HG02938 (cell line): ENCODE results near the gene PIGL.
"Not testable (repeated sequence)": the region's sequence is repeated elsewhere in the genome, so short reads cannot be mapped to it uniquely, and the experiment has no call there.

Experiments used
- ATAC-seq: cut with Tn5 transposase; IDR thresholded peaks from one replicate; pipeline ENCODE4 v1.9.1; 2021; ENCODE audit warnings: mild to moderate bottlenecking, moderate library complexity; ENCODE audit not compliant: unreplicated experiment

Gene PIGL

DNA sequence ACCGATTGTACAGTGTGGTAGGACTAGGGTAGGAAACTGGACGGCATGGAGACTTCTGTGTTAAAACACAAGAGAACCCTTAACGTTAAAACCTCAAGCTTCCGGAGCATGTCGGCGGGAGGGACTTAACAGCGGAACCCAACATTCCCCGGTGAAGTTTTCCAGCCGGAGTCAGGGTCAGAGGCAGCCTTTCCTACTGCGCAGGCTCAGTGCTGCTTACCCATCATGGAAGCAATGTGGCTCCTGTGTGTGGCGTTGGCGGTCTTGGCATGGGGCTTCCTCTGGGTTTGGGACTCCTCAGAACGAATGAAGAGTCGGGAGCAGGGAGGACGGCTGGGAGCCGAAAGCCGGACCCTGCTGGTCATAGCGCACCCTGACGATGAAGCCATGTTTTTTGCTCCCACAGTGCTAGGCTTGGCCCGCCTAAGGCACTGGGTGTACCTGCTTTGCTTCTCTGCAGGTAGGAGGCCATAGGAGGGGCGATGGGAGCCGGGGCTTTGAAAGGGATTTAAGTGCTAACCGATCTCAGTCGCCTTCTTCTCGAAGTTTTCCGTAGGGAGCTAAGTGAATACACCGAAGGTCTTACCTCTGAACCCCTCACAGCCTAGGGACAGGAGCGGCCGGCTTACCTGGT, at the start of gene PIGL:
Gene PIGL (plus strand): TSS at position 209 of the 634 bp plus-strand sequence. CDS start 17 bp downstream, at position 226.
- no peak for ATAC-seq

- ATAC-seq = no peak
These were observed 45.4 kb upstream of the PIGL start for GRCh38 chr17:16171613-16172012.

GRCh38 chr17:16178836-16179235, 38.2 kb upstream of the PIGL start:
- no peak for ATAC-seq

GRCh38 chr17:16181581-16181980, 35.4 kb upstream of the PIGL start:
- ATAC-seq = no peak

DNA sequence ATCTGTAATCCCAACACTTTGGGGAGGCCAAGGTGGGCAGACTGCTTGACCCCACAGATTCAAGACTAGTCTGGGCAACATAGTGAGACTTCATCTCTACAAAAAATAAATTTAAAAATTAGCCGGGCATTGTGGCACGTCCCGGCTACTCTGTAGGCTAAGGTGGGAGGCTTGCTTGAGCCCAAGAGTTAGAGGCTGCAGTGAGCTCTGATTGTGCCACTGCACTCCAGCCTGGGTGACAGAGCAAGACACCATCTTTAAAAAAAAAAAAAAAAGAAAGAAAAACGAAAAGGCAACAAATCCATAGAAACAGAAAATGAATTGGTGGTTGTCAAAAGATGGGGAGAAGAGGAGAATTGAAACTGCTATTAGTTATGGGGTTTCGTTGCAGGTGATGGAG, 29.4 kb upstream of the PIGL start:
- no peak for ATAC-seq

DNA sequence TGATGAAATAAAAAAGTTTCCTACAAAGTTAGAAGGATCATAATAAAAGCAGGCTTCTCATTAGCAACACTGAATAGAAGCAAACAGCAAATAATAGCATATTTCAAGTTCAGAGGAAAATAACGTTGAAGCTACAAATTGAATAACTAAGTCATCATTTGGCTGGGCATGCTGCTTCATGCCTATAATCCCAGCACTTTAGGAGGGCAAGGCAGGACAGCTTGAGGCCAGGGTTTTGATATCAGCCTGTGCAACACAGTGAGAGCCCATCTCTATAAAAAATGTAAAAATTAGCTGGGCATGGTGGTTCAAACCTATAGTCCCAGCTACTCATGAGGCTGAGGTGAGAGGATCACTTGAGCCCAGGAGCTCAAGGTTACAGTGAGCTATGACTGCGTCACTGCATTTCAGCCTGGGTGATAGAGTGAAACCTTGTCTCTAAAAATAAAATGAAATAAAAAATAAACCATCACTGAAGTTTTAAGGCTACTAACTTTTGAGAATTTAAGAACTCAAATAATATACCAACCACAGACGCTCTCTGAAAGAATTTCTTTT, 27.1 kb upstream of the PIGL start:
- ATAC-seq = no peak

DNA sequence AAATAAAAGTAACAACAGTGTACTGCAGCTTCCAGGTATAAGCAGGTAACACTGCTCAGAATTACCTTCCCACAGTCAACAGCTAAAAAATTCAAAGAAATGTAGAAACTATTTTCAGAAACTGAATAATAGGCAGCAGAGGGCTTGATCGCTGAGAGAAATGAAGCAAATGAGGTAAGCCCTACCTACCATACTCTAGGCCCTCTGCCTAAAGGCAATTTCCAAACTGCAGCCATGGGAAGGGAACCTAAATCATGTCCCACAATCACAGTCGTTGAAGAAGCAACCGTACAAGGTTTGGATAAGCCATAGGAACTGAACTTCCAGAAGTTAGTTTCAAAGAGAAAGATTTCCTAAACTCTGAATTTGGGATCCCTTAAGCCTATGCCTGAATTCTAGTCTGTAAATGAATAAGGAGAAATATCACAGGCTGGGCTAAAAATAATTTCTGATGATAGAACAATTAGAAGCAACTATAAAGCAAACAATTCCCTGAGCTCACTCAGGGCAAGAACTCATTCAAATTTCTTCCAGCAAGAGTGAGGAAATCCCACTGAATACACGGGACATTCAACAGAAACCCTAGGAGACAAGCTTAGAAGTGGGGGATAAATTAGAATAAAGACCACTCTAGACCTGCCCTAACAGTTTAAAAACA, 26.2 kb upstream of the PIGL start:
- ATAC-seq = no peak

GRCh38 chr17:16191604-16192003, 25.4 kb upstream of the PIGL start:
- ATAC-seq = no peak

- ATAC-seq = not testable (repeated sequence)
These were observed 22.6 kb upstream of the PIGL start for GRCh38 chr17:16194307-16194835.

DNA sequence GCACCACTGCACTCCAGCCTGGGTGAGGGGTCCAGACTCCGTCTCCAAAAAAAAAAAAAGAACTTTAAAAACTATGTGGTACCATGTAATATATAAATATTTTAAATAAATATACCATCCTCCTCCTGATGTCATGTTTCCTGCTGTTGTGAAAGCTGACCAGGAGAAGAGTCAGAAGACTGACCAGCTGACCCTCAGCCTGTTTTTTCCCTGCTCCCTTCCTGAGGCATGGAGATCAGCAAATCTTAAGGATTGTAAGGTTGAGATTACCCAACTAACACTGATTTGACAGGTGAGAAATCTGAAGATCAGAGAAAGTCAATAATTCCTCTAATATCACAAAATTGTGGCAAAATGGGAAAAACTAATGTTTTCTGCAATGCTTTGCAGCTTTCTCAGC, 19.7 kb upstream of the PIGL start:
- no peak for ATAC-seq

DNA sequence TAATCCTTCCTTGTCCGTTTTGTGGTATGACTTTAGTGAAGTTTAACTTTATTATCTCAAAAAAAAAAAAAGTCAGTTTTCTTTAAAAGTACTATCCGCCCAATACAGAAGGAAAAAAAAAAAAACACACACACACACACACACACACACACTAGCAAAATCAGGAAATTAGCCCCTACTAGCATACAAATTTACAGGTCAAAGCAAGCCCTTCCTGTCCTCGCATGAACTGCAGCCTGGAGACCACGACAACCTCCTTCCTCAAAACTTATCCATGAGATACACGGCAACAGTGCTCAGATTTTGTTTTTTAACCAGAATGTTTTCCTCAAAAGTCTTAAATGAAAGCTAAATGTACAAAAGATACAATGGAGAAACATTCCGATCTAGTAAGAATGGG, 17.9 kb upstream of the PIGL start:
- ATAC-seq = no peak

GRCh38 chr17:16201693-16202131, 15.3 kb upstream of the PIGL start:
- ATAC-seq = not testable (repeated sequence)

DNA sequence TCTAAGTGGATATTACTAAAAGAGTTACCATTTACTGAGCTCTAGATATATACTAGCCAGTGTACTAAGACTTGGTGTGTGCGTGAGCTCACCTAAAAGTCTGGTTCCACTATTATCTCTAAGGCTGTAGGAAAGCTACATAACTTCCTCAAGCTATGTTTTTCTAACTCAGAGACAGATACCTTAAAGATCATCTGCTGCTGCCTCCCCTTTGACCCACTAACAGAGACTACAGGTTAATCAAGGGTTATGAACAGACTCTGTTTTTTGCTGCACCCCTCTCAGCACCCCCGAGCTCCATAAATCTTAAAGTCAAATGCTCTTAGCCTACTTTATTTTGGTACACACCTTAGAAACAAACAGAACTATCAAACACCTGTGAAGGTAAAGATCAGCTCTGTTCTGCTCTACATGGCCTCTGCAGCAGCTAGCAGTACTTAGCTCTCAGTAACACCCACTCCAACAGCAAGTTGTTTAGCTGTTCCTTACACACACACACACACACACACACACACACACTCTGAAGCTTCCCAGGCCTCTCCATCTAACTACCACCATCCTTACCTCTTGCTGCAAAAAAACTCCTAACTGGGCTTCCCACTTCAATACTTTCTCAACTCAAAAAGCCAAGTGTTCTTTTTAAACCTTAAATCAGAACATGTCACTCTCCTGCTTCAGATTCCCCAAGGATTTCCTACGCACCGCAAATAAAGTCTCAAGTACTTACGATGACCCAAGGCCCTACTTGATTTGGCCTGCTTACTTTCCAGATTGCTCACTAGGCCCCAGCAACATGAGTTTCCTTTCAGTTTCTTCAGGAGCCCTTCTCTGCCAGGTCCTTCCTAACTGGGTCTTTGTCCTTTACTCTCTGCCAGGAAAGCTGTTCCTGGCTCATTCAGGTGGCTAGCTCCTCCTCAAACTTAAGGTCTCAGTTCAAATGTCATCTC, 14.2 kb upstream of the PIGL start:
- ATAC-seq = not testable (repeated sequence)

GRCh38 chr17:16204763-16205162, 12.2 kb upstream of the PIGL start:
- ATAC-seq = not testable (repeated sequence)

- ATAC-seq = no peak
These were observed 5.4 kb upstream of the PIGL start for GRCh38 chr17:16211590-16211989.

DNA sequence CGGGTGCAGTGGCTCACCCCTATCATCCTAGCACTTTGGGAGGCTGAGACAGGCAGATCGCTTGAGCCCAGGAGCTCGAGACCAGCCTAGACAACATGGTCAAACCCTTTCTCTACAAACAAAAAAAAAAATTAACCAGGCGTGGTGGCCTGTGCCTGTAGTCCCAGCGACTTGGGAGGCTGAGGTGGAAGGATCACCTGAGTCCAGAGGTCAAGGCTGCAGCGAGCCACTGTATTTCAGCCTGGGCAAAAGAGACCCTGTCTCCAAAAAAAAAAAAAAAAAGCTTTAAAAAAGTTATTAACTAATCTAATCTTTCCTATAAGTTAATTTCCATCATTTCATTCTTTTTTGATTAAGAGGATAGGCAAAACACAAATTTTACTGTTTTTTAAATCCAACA, 4.2 kb upstream of the PIGL start:
- no peak for ATAC-seq

DNA sequence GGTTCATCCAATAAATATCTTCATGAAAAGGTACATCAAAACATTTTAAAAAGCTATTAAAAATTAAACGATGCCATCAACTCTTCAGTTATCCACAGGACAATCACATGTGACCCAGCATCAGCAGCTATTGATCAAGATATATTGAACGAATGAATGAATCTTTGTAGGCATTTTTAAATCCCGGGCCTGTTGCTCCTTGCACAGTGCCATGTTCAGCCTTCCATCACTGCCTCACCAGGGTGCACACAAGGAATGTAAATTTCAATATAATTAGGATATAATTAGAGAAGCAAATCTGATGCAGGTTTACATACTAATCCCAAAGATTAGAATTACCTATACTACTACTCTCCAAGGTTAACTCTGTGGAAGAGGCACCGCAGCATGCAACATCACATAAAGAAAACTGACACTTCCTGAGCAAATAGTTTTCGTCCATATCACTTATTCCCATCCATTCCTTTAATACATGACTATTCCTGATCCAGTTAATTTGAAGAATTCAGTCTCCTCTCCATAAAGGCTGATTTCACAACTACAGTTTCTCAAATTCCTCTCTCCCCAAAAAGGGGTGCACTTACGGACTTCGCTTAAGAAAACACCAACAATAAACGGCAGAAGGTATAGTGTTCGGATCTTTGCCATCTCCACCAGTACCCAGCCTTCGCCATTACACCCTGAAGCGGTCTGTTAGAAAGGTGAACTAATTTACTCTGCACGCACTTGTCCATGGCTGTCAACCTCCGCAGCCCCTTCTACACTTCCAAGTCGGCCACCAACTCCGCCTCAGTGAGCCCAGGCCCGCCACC, 2.6 kb upstream of the PIGL start:
- no peak for ATAC-seq

GRCh38 chr17:16215002-16215272, 2.1 kb upstream of the PIGL start:
- ATAC-seq = peak; percentile 44

GRCh38 chr17:16215273-16215964, 1.6 kb upstream of the PIGL start, which contains the start of gene NCOR1:
NCOR1 (minus strand) TSS chr17:16215534; CDS start chr17:16194569, 20,965 bp downstream.
- ATAC-seq = peak; percentile 70

GRCh38 chr17:16215965-16216316, 1.1 kb upstream of the PIGL start:
- no peak for ATAC-seq
